Cardiac fibroblast (primary cell): ENCODE results near the gene PLD1.

Experiments used
- DNase-seq, 2 donors: peaks; one replicate each; pipeline versions ENCODE4 v3.0.0 to v3.0.0-alpha.2; 2010; ENCODE audit warnings: low read depth in 2 of 2
- H3K4me3 ChIP-seq, 2 donors: replicated peaks in 1 of 2; 1 replicate in 1 of 2; 2 replicates in 1 of 2; pipeline ENCODE4 v1.5.1; 2011; ENCODE audit warnings: low read depth in 2 of 2, low read length in 2 of 2, mild to moderate bottlenecking in 2 of 2, moderate library complexity in 1 of 2
- TF ChIP-seq, protein P1 (sequence below): IDR thresholded peaks from one replicate; pipeline ENCODE4 v1.5.1; 2011; ENCODE audit warnings: low read depth, mild to moderate bottlenecking, low read length, inconsistent platforms

The PLD1 gene

DNA sequence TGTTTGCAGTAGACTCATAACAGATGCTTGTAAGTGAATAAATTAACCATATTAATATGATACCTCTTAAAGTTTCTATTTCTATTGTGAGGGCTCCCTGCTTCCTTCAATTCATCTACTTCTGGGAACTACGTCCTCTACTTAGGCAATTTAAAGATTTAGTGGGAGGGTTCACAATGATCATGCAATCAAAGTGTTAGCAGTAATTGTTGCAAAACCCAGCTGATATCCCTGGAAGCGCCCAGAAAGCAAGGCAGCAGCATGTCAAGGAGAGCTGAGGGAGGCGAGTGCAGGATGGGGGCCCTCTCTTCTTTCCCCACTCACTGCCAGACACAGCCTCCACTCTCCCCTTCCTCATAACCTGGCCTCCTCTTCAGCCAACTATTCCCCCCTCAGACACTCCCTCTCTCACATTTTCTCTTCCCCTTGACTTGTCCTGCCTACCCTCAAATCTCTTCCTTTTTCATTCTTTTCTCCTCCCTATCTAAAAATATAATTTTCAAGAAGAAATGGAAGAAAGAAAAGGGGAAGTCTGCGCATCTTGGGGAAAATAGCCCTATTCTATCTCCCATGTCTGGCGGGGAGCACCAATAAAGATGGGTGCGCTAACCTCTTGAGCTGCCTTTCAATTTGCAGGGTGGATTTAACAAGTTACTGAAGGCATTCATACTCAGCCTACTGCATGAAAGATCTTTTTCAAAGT is 39.5 kb upstream of the PLD1 start:
- peak in 1 of 2 donors; percentile 42 for DNase-seq
- H3K4me3 ChIP-seq: no peak overlapping the region
- TF ChIP-seq, protein P1, sequence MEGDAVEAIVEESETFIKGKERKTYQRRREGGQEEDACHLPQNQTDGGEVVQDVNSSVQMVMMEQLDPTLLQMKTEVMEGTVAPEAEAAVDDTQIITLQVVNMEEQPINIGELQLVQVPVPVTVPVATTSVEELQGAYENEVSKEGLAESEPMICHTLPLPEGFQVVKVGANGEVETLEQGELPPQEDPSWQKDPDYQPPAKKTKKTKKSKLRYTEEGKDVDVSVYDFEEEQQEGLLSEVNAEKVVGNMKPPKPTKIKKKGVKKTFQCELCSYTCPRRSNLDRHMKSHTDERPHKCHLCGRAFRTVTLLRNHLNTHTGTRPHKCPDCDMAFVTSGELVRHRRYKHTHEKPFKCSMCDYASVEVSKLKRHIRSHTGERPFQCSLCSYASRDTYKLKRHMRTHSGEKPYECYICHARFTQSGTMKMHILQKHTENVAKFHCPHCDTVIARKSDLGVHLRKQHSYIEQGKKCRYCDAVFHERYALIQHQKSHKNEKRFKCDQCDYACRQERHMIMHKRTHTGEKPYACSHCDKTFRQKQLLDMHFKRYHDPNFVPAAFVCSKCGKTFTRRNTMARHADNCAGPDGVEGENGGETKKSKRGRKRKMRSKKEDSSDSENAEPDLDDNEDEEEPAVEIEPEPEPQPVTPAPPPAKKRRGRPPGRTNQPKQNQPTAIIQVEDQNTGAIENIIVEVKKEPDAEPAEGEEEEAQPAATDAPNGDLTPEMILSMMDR: no peak

DNA sequence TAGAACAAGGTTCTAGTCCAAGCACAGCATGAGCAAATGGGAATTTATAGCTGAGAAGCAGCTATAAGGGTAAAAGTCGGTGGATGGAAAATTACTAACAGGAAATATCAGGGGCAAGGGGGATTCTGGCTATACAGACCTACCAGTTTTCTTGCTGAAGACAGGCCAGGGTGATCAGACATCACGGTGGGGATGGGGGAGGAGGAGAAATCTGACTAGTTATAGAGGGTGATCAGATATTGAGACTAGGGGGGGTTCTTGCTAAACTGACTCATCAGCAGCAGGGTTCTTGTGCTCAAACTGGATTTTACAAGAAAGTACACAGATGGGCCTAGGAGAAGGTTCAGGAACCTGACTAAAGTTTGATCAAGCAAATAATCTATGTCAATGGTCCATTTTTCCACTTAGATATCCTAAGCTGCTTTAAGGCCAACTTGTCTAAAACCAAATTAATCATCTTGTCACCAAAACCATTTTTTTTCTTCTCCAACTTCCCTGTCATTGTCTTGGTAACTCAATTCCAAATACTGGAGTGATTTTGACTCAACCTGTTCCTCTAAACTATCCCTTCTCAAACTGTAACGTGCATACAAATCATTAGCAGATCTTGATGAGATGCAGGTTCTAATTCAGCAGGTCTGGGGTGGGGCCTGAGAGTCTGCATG is 37.4 kb upstream of the PLD1 start:
- H3K4me3 ChIP-seq: no peak overlapping the region
- DNase-seq: no peak
- TF ChIP-seq, protein P1: no peak

DNA sequence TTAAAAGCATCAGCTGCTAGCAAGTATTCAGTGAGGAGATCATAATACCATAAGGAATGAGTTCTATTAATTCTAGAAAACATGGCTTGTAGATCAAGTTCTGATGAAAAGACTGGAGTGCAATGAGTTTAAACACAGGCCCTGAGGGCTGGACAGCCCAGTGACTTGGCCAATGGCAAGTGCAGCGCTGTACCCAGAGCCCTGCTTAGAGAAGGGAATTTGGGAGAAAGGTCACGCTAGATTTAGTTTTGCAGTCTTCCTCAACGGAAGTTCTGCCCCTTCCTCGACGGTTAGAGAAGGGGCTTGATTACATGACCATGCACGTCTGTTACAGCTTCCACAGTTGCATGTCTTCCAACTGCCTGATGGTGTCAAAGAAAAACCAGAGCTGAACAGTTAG is 36.9 kb upstream of the PLD1 start:
- H3K4me3 ChIP-seq: no peak overlapping the region
- TF ChIP-seq, protein P1: no peak
- DNase-seq: no peak

DNA sequence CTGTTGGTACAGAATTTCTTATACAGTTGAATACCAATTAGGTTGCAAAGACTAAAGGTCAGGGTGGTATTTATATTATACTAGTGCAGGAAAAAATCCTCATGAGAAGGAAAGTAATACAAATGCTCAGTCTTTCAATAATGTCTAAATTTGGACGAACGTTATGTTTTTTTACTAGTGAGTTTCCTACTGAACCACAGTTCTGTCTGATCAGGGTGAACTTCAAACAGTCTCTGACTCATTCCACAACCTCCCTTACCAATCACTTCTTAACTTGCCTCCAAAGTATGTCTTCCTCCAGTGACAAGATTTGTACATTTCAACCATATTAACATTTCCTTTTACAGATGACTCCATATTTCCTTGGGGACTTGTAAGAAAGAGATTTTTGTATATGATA is 36.3 kb upstream of the PLD1 start:
- H3K4me3 ChIP-seq: no peak overlapping the region
- TF ChIP-seq, protein P1: no peak
- DNase-seq: peak in 1 of 2 donors; percentile 78

DNA sequence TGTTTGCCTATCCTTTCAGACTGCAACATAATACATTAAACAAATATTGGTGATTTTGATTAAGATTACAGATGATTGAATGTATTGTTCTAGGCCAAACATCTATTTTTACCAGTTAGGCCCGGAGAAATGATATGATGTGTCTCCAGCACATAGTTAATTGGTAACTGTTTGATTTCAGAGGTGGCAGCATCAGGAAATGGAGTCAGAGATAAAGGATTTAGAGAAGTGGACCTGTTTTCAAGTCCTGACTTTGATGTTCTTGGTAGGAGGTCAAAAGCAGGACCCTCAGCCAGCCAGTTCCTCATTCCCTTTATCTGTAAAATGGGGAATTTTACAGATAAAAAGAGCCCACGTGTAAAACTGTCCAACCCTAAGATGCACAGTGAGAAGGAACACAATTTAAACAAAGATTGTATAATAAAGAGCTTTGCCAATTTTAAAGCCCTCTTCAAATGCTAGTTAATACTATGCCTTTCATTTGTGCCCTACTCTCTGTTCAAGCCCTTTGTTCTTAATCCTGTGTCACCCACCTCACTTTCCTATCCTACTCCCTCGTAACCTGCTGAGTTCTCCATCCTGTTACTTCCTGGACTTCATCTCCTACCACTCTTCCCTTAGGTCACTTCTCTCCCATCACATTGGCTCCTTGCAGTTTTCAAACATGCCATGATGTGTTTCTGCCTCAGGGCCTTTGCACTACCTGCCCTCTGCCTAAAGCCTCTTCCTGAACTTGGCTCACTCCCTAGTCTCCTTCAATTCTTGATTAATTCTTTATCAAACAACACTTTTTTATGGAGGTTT is 35.4 kb upstream of the PLD1 start:
- TF ChIP-seq, protein P1: no peak
- no peak for DNase-seq
- no peak overlapping the region for H3K4me3 ChIP-seq

DNA sequence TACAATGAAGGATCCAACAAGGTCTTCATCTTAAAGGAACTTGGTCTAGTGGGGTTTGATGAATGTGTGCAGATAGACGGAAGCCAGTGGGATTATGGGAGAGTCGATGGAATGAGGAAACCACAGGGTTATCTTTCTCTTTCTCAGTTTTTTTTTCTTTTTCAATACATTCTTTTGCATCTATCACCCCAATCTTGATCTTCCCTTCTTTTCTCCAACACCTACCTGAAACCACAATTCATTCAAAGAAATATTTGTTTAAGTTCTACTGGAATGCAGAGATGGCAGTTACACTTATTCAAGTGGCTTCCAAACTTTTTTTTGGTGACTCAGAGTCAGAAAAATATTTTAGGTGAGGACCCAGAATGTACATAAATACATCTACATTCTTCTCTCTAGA is 34.6 kb upstream of the PLD1 start:
- TF ChIP-seq, protein P1: no peak
- H3K4me3 ChIP-seq: no peak overlapping the region
- no peak for DNase-seq
